Measurements from ENCODE around the gene SPA17.

DNA sequence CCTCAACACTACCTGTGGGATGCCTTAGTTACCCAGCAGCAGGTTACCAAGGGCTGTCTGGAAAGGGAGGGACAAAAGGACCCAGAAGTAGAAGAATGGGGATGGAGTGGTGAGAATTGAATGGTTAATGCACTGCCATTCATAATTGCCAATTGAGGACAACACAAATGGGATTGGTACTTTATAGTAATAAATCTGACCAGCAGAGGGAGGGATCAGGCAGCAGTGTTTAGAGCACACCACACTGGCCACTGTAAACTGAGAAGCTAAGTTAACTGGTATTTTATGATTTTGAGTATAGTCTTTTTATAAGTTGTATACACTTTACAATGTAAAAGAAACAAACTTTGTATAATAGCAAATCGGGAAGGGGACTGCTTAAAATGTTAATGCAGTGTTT, 40.3 kb upstream of the SPA17 start:
- TF ChIP-seq EZH2phosphoT487 (IDR thresholded peaks at IDR 0.05; ENCODE audit: borderline replicate concordance, low read depth, low read length) = no peak
- peak; percentile 64 for TF ChIP-seq CTCF (conservative IDR thresholded peaks at IDR 0.05; ENCODE audit: low read length)

Measured in OCI-LY7 (cell line).